ENCODE data around the gene DAB2.

- TF ChIP-seq CTCF (IDR thresholded peaks at IDR 0.05; ENCODE audit: low read length) (no peak), EZH2 (IDR thresholded peaks at IDR 0.05; ENCODE audit: borderline replicate concordance, low read length) (no peak)
Measured at GRCh38 chr5:39427229-39427628, 2.4 kb upstream of the DAB2 start.
